MCF 10A (cell line): Measurements from ENCODE around the gene MARK4. TPM values are rescaled to one million over a fixed set of nuclear protein-coding genes. Genes with fewer than 3 reads are reported as not detected.

Experiments
- BruUV-seq: library from RNA; stranded (reverse); fragments of 400-500 nt; replicated peaks from 2 replicates; lab custom pipeline; 2021; lab: Mats Ljungman, UMichigan
- CTCF ChIA-PET: fragments of 300-600 bp; sonication (Branson Sonifier 250); formaldehyde crosslinking; extraction: SDS; loops from one replicate; lab custom pipeline; 2021; ENCODE audit warnings: antibody characterized with exemption, inconsistent platforms; lab: Yijun Ruan, JAX
- POLR2A ChIA-PET: fragments of 300-600, 350-650 bp; sonication (Branson Sonifier 250); formaldehyde crosslinking; extraction: SDS; loops from one replicate; lab custom pipeline; 2020; ENCODE audit warnings: antibody characterized with exemption, inconsistent platforms; lab: Yijun Ruan, JAX
- DNase-seq: peaks from one replicate; pipeline ENCODE4 v3.0.0-alpha.2; 2018; ENCODE audit not compliant: unreplicated experiment
- H3K27ac Mint-ChIP-seq: one replicate; pipeline ENCODE4 v1.8.0; 2022; ENCODE audit warnings: mild to moderate bottlenecking, low read depth, mixed read lengths; ENCODE audit not compliant: unreplicated experiment
- H3K27me3 Mint-ChIP-seq: one replicate; pipeline ENCODE4 v1.8.0; 2022; ENCODE audit warnings: mixed read lengths; ENCODE audit not compliant: insufficient read depth, unreplicated experiment
- H3K36me3 Mint-ChIP-seq: one replicate; pipeline ENCODE4 v1.8.0; 2022; ENCODE audit warnings: mild to moderate bottlenecking, moderate library complexity, mixed read lengths; ENCODE audit not compliant: insufficient read depth, unreplicated experiment
- H3K4me1 Mint-ChIP-seq: one replicate; pipeline ENCODE4 v1.8.0; 2022; ENCODE audit warnings: mixed read lengths; ENCODE audit not compliant: insufficient read depth, unreplicated experiment
- H3K4me3 Mint-ChIP-seq: one replicate; pipeline ENCODE4 v1.8.0; 2022; ENCODE audit warnings: mild to moderate bottlenecking, moderate library complexity, mixed read lengths; ENCODE audit not compliant: unreplicated experiment
- H3K9me3 Mint-ChIP-seq: one replicate; pipeline ENCODE4 v1.8.0; 2022; ENCODE audit warnings: mixed read lengths; ENCODE audit not compliant: unreplicated experiment
- CTCF ChIP-seq: fragments of 200-600 bp; IDR thresholded peaks from one replicate; pipeline ENCODE4 v1.8.0; 2022; ENCODE audit warnings: antibody characterized with exemption, mild to moderate bottlenecking; ENCODE audit not compliant: unreplicated experiment
- intact Hi-C: fragments of 100-400 bp; cut with micrococcal nuclease; formaldehyde crosslinking; loops from 2 replicates; pipeline ENCODE4 v1.14.1; 2022
- total RNA-seq: library from RNA; stranded (reverse); gene quantifications from 2 replicates; pipeline ENCODE4 v1.2.3, GENCODE V29; 2022

Gene MARK4
- total RNA-seq, 1 experiment from 2014 or later: 22.4 TPM

GRCh38 chr19:45211751-45212381 lies 39.2 kb upstream of the MARK4 start:
- intact Hi-C loops: no loop called here
- H3K9me3 Mint-ChIP-seq: no peaks in the 10 kb centered on the region
- no TSS peak for BruUV-seq
- DNase-seq: peak; percentile 59
- H3K27ac Mint-ChIP-seq: peak overlapping the region; percentile 35
- H3K36me3 Mint-ChIP-seq: peaks cover 4% of the 10 kb centered on the region
- no peak overlapping the region for H3K4me3 Mint-ChIP-seq
- no peaks in the 10 kb centered on the region for H3K27me3 Mint-ChIP-seq
- CTCF ChIA-PET: interaction anchor here (0.6 to 0.8 kb wide), 2 partner anchors 83 to 296 kb away, joined by 3 read pairs; no protein-coding TSS in a partner anchor
- H3K4me1 Mint-ChIP-seq: peaks cover 23% of the 10 kb centered on the region
- TF ChIP-seq CTCF: no peak
- POLR2A ChIA-PET: interaction anchor here (1.5 kb wide), 1 partner anchor 33 kb away, joined by 6 read pairs; the partner anchor contains the start of genes BLOC1S3 and TRAPPC6A

GRCh38 chr19:45213031-45213430 lies 38.0 kb upstream of the MARK4 start:
- Mint-ChIP-seq H3K27ac (peak overlapping the region; percentile 63), H3K9me3 (no peaks in the 10 kb centered on the region), H3K4me1 (peaks cover 23% of the 10 kb centered on the region), H3K4me3 (no peak overlapping the region), H3K36me3 (peaks cover 4% of the 10 kb centered on the region), H3K27me3 (no peaks in the 10 kb centered on the region)
- DNase-seq: no peak
- ChIA-PET CTCF (interaction anchor here (0.6 to 1.0 kb wide), 3 partner anchors 25 to 194 kb away, joined by 3 read pairs; no protein-coding TSS in a partner anchor), POLR2A (interaction anchor here (0.7 to 1.0 kb wide), 2 partner anchors 16 to 35 kb away, joined by 3 read pairs; partner anchors contain the start of genes BLOC1S3 and TRAPPC6A)
- no TSS peak for BruUV-seq
- intact Hi-C loops: no loop called here
- TF ChIP-seq CTCF: no peak

- H3K9me3 Mint-ChIP-seq: no peaks in the 10 kb centered on the region
- intact Hi-C loops: no loop called here
- TF ChIP-seq CTCF: no peak
- no peak overlapping the region for H3K27ac Mint-ChIP-seq
- no peaks in the 10 kb centered on the region for H3K27me3 Mint-ChIP-seq
- peak; percentile 36 for DNase-seq
- peaks cover 4% of the 10 kb centered on the region for H3K36me3 Mint-ChIP-seq
- H3K4me1 Mint-ChIP-seq: peaks cover 18% of the 10 kb centered on the region
- no TSS peak for BruUV-seq
- ChIA-PET POLR2A (interaction anchor here (1.3 kb wide), 1 partner anchor 14 kb away, joined by 3 read pairs; no protein-coding TSS in a partner anchor), CTCF (interaction anchor here (0.8 kb wide), 1 partner anchor 124 kb away, joined by 3 read pairs; no protein-coding TSS in a partner anchor)
- peak overlapping the region; percentile 33 for H3K4me3 Mint-ChIP-seq
Measured at GRCh38 chr19:45215391-45216191, 35.5 kb upstream of the MARK4 start.

- ChIA-PET CTCF (interaction anchor here (0.6 kb wide), 1 partner anchor 24 kb away, joined by 4 read pairs; no protein-coding TSS in a partner anchor), POLR2A (no interaction called here)
- intact Hi-C loops: no loop called here
- no peak overlapping the region for H3K4me3 Mint-ChIP-seq
- no peak for DNase-seq
- no TSS peak for BruUV-seq
- no peak for TF ChIP-seq CTCF
- peaks cover 13% of the 10 kb centered on the region for H3K4me1 Mint-ChIP-seq
- H3K36me3 Mint-ChIP-seq: no peaks in the 10 kb centered on the region
- H3K27me3 Mint-ChIP-seq: peaks cover 1% of the 10 kb centered on the region
- no peaks in the 10 kb centered on the region for H3K9me3 Mint-ChIP-seq
- no peak overlapping the region for H3K27ac Mint-ChIP-seq
Measured at GRCh38 chr19:45216667-45217066, 34.4 kb upstream of the MARK4 start.
